MM.1S (cell line): ENCODE data around the gene NONO.

ENCODE experiments used
- EZH2 ChIP-seq: fragments of 300-600 bp; sonication (generic); optimal IDR thresholded peaks from 2 replicates; pipeline ENCODE3; 2017; ENCODE audit warnings: low read depth, mild to moderate bottlenecking, antibody characterized with exemption, low read length, mixed read lengths
- EZH2phosphoT487 ChIP-seq: fragments of 300-600 bp; sonication (generic); IDR thresholded peaks from 2 replicates; pipeline ENCODE4 v1.6.1; 2018; ENCODE audit warnings: antibody characterized with exemption, low read length
- TF ChIP-seq, protein P1 (sequence below): fragments of 300-600 bp; sonication (generic); IDR thresholded peaks from 2 replicates; pipeline ENCODE4 v1.5.1; 2016; ENCODE audit warnings: antibody characterized with exemption, low read length, mixed read lengths

DNA sequence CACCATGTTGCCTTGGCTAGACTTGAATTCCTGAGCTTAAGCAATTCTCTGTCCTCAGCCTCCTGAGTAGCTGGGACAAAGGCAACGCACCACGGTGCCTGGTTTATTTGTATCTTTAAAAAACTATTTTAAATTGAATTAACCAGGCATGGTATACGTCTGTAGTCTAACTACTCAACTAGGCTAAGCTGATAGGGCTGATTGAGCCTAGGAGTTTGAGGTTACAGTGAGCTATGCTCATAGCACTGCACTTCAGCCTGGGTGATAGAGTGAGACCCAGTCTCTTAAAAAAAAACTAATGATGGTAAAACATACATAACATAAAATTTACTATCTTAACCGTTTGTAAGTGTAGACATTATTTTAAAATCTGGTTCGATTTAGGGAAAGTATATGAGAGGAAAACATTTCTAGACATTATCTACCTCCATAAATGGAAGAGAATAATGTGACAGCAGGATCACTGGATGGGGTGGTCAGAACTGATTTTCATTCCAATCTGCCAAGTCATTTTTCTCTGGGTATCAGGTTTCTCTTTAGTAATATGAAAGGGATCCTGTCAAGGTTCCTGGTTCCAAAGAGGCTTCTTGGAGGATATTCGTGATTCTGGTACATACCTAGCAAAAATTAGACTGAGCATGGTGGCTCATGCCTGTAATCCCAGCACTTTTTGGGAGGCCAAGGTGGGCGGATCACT lies 9.4 kb downstream of the NONO start:
- TF ChIP-seq, protein P1, sequence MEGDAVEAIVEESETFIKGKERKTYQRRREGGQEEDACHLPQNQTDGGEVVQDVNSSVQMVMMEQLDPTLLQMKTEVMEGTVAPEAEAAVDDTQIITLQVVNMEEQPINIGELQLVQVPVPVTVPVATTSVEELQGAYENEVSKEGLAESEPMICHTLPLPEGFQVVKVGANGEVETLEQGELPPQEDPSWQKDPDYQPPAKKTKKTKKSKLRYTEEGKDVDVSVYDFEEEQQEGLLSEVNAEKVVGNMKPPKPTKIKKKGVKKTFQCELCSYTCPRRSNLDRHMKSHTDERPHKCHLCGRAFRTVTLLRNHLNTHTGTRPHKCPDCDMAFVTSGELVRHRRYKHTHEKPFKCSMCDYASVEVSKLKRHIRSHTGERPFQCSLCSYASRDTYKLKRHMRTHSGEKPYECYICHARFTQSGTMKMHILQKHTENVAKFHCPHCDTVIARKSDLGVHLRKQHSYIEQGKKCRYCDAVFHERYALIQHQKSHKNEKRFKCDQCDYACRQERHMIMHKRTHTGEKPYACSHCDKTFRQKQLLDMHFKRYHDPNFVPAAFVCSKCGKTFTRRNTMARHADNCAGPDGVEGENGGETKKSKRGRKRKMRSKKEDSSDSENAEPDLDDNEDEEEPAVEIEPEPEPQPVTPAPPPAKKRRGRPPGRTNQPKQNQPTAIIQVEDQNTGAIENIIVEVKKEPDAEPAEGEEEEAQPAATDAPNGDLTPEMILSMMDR, result no peak
- TF ChIP-seq EZH2 (no peak), EZH2phosphoT487 (no peak)
